Smooth muscle cell (in vitro differentiated cells): ENCODE measurements around the gene GALNS. TPM values are rescaled to one million over a fixed set of nuclear protein-coding genes. Genes with fewer than 3 reads are reported as not detected.

Experiments
- DNase-seq: peaks from one replicate; lab custom pipeline; 2025; ENCODE audit not compliant: unreplicated experiment; lab: John Stamatoyannopoulos, UW
- H2AFZ ChIP-seq: fragments of 200-600 bp; sonication (generic); 2 replicates; pipeline ENCODE4 v1.6.0; 2016; ENCODE audit warnings: antibody characterized with exemption, low read depth, mild to moderate bottlenecking
- H3F3A ChIP-seq: fragments of 200-600 bp; sonication (generic); 2 replicates; pipeline ENCODE4 v1.6.0; 2017; ENCODE audit warnings: antibody characterized with exemption, low read depth
- H3K27ac ChIP-seq: fragments of 200-600 bp; sonication (generic); 2 replicates; pipeline ENCODE4 v1.5.1; 2016; ENCODE audit warnings: low read depth, mild to moderate bottlenecking
- H3K27me3 ChIP-seq: fragments of 200-600 bp; sonication (generic); 2 replicates; pipeline ENCODE4 v1.6.1; 2016; ENCODE audit warnings: low read depth, mild to moderate bottlenecking
- H3K36me3 ChIP-seq: fragments of 200-600 bp; sonication (generic); 2 replicates; pipeline ENCODE4 v1.5.1; 2016; ENCODE audit warnings: low read depth
- H3K4me1 ChIP-seq: fragments of 200-600 bp; sonication (generic); 2 replicates; pipeline ENCODE4 v1.5.1; 2016; ENCODE audit warnings: low read depth
- H3K4me2 ChIP-seq: fragments of 200-600 bp; sonication (generic); 2 replicates; pipeline ENCODE4 v1.6.0; 2016; ENCODE audit warnings: mild to moderate bottlenecking
- H3K4me3 ChIP-seq: fragments of 200-600 bp; sonication (generic); 2 replicates; pipeline ENCODE4 v1.5.1; 2016; ENCODE audit warnings: mild to moderate bottlenecking
- H3K79me2 ChIP-seq: fragments of 200-600 bp; sonication (generic); 2 replicates; pipeline ENCODE4 v1.6.0; 2016; ENCODE audit warnings: low read depth, mild to moderate bottlenecking
- H3K9ac ChIP-seq: fragments of 200-600 bp; sonication (generic); 2 replicates; pipeline ENCODE4 v1.6.0; 2016; ENCODE audit warnings: low read depth
- H3K9me3 ChIP-seq: fragments of 200-600 bp; sonication (generic); replicated peaks from 2 replicates; pipeline ENCODE4 v1.5.1; 2016; ENCODE audit warnings: low read depth
- H4K20me1 ChIP-seq: fragments of 200-600 bp; sonication (generic); 2 replicates; pipeline ENCODE4 v1.6.0; 2016; ENCODE audit warnings: low read depth
- CTCF ChIP-seq: fragments of 200-600 bp; sonication (generic); IDR thresholded peaks from 2 replicates; pipeline ENCODE4 v1.5.1; 2017; ENCODE audit warnings: borderline replicate concordance, mild to moderate bottlenecking, antibody characterized with exemption; ENCODE audit not compliant: insufficient read depth, poor library complexity, severe bottlenecking
- WGBS: methylation state at CpG from one replicate; pipeline ENCODE4 v1.1.7; 2016; ENCODE audit warnings: low lambda C conversion rate; 5-methylcytosine and 5-hydroxymethylcytosine counted together
- polyA plus RNA-seq: library from polyadenylated mRNA; unstranded; fragments of >200 nt; fragmentation: Nextera tagmentation; extraction: Ambion mirVana; gene quantifications from 2 replicates; pipeline ENCODE4 v1.2.1, GENCODE V29; 2016
- total RNA-seq: library from RNA; depleted of rRNA; stranded (reverse); fragments of >200 nt; gene quantifications from 2 replicates; pipeline ENCODE4 v1.2.3, GENCODE V29; 2014

Gene GALNS
- total and polyA plus RNA-seq, 2 experiments from 2014 or later = 20.8 to 21.3 TPM

- no peak overlapping the region for H2AFZ ChIP-seq
- no peak for DNase-seq
- no peak overlapping the region for H3K4me3 ChIP-seq
- H3K4me1 ChIP-seq = peaks cover 9% of the 10 kb centered on the region
- no peak overlapping the region for H3K4me2 ChIP-seq
- H3K36me3 ChIP-seq = no peaks in the 10 kb centered on the region
- no peak overlapping the region for H3K27ac ChIP-seq
- no peaks in the 10 kb centered on the region for H3K27me3 ChIP-seq
- H3F3A ChIP-seq = no peaks in the 10 kb centered on the region
- H3K9me3 ChIP-seq = no peaks in the 10 kb centered on the region
- no peak for TF ChIP-seq CTCF
- H4K20me1 ChIP-seq = peaks cover 9% of the 10 kb centered on the region
- 96% methylated on average over 10 of the region's 10 CpGs for WGBS
- no peaks in the 10 kb centered on the region for H3K79me2 ChIP-seq
- H3K9ac ChIP-seq = no peak overlapping the region
These were observed 41.5 kb downstream of the GALNS start for GRCh38 chr16:88815227-88815626.

GRCh38 chr16:88814144-88814502 lies 42.6 kb downstream of the GALNS start:
- TF ChIP-seq CTCF = no peak
- Histone ChIP-seq H3K9ac (no peak overlapping the region), H3K79me2 (no peaks in the 10 kb centered on the region), H3F3A (no peaks in the 10 kb centered on the region), H3K4me2 (no peak overlapping the region), H3K4me1 (peaks cover 10% of the 10 kb centered on the region), H3K36me3 (no peaks in the 10 kb centered on the region), H2AFZ (no peak overlapping the region), H3K9me3 (no peaks in the 10 kb centered on the region), H3K27me3 (no peaks in the 10 kb centered on the region), H4K20me1 (peaks cover 9% of the 10 kb centered on the region), H3K27ac (no peak overlapping the region), H3K4me3 (no peak overlapping the region)
- DNase-seq = no peak
- 97% methylated on average over 13 of the region's 13 CpGs for WGBS

GRCh38 chr16:88813269-88814143 lies 43.2 kb downstream of the GALNS start:
- H3K79me2 ChIP-seq = no peaks in the 10 kb centered on the region
- peaks cover 10% of the 10 kb centered on the region for H3K4me1 ChIP-seq
- H3F3A ChIP-seq = no peaks in the 10 kb centered on the region
- DNase-seq = no peak
- no peak overlapping the region for H3K4me2 ChIP-seq
- H4K20me1 ChIP-seq = peaks cover 9% of the 10 kb centered on the region
- WGBS = 93% methylated on average over 23 of the region's 26 CpGs
- no peak for TF ChIP-seq CTCF
- H3K4me3 ChIP-seq = no peak overlapping the region
- H3K27me3 ChIP-seq = no peaks in the 10 kb centered on the region
- no peaks in the 10 kb centered on the region for H3K9me3 ChIP-seq
- H3K36me3 ChIP-seq = no peaks in the 10 kb centered on the region
- no peak overlapping the region for H2AFZ ChIP-seq
- H3K27ac ChIP-seq = no peak overlapping the region
- no peak overlapping the region for H3K9ac ChIP-seq
